Panc1 (cell line): ENCODE results near the gene ASAP2. TPM values are rescaled to one million over a fixed set of nuclear protein-coding genes. Genes with fewer than 3 reads are reported as not detected.

ENCODE experiments used
- ATAC-seq: fragments of 200-7000 bp; cut with Tn5 transposase; 2 replicates; pipeline ENCODE4 v1.9.1; 2020; ENCODE audit warnings: mild to moderate bottlenecking, moderate library complexity
- BruUV-seq: library from RNA; stranded (reverse); fragments of 400-500 nt; replicated peaks from 2 replicates; lab custom pipeline; 2021; lab: Mats Ljungman, UMichigan
- CTCF ChIA-PET: fragments of 300-600 bp; sonication (Branson Sonifier 250); formaldehyde crosslinking; loops from one replicate; lab custom pipeline; 2022; ENCODE audit warnings: antibody characterized with exemption; lab: Charles Lee
- POLR2A ChIA-PET: fragments of 300-600 bp; sonication (Branson Sonifier 250); formaldehyde crosslinking; loops from one replicate; lab custom pipeline; 2022; ENCODE audit warnings: antibody characterized with exemption; lab: Charles Lee
- DNase-seq: peaks from one replicate; pipeline ENCODE4 v3.0.0-alpha.2; 2010; ENCODE audit warnings: low read depth, low spot score
- H3K27ac ChIP-seq: 2 replicates; pipeline ENCODE4 v1.5.1; 2011; ENCODE audit warnings: mild to moderate bottlenecking, low read length, inconsistent platforms
- H3K27me3 ChIP-seq: fragments of 200-500 bp; sonication (Bioruptor generic); 2 replicates; pipeline ENCODE4 v1.6.0; 2014; ENCODE audit warnings: low read length, inconsistent platforms; ENCODE audit not compliant: control insufficient read depth, insufficient read depth
- H3K36me3 ChIP-seq: fragments of 200-500 bp; sonication (Bioruptor generic); 2 replicates; pipeline ENCODE4 v1.5.1; 2014; ENCODE audit warnings: inconsistent platforms, mild to moderate bottlenecking, low read length, moderate library complexity; ENCODE audit not compliant: control insufficient read depth, insufficient read depth
- H3K4me1 ChIP-seq: 2 replicates; pipeline ENCODE4 v1.5.1; 2011; ENCODE audit warnings: inconsistent platforms, mild to moderate bottlenecking, low read length, moderate library complexity; ENCODE audit not compliant: control insufficient read depth, insufficient read depth
- H3K4me3 ChIP-seq, 2 experiments: 2 replicates each; pipeline ENCODE4 v1.5.1; 2011 to 2012; ENCODE audit warnings: low read depth in 2 of 2, low read length in 2 of 2, mild to moderate bottlenecking in 2 of 2, inconsistent platforms in 1 of 2, moderate library complexity in 1 of 2
- H3K9me3 ChIP-seq: fragments of 200-500 bp; sonication (Bioruptor generic); 2 replicates; pipeline ENCODE4 v1.5.1; 2014; ENCODE audit warnings: low read depth, mild to moderate bottlenecking, inconsistent platforms, low read length, moderate library complexity; ENCODE audit not compliant: control insufficient read depth, insufficient read depth
- POLR2AphosphoS5 ChIP-seq: IDR thresholded peaks from 2 replicates; pipeline ENCODE4 v1.6.1; 2012; ENCODE audit warnings: mild to moderate bottlenecking, low read depth, low read length, moderate library complexity
- SIN3A ChIP-seq: IDR thresholded peaks from 2 replicates; pipeline ENCODE4 v1.6.1; 2012; ENCODE audit warnings: low read depth, mild to moderate bottlenecking, low read length, moderate library complexity, borderline replicate concordance; ENCODE audit not compliant: insufficient read depth
- TCF7L2 ChIP-seq: IDR thresholded peaks from 2 replicates; pipeline ENCODE4 v1.6.1; 2011; ENCODE audit warnings: mild to moderate bottlenecking, low read depth, low read length, inconsistent platforms
- in situ Hi-C: cut with HindIII; loops from 2 replicates; pipeline ENCODE4 v1.10.0; 2016; ENCODE audit warnings: low sequenced_read_pairs, low pct_unique_long_range_greater_than_20kb
- intact Hi-C: fragments of 100-400 bp; cut with micrococcal nuclease; formaldehyde crosslinking; loops from one replicate; pipeline ENCODE4 v1.10.0; 2022; ENCODE audit not compliant: unreplicated experiment
- total RNA-seq: library from RNA; stranded (reverse); gene quantifications from one replicate; pipeline ENCODE4 v1.2.1, GENCODE V29; 2021; ENCODE audit not compliant: unreplicated experiment
- TF ChIP-seq, protein P1 (sequence below), 2 experiments: IDR thresholded peaks; 2 replicates each; pipeline ENCODE4 v1.6.1; 2011 to 2012; ENCODE audit warnings: low read depth in 2 of 2, control low read depth in 1 of 2, low read length in 1 of 2, mild to moderate bottlenecking in 1 of 2, moderate library complexity in 1 of 2; ENCODE audit not compliant: insufficient read depth in 1 of 2
- TF ChIP-seq, protein P2 (sequence below): fragments of 450-650 bp; IDR thresholded peaks from 2 replicates; pipeline ENCODE4 v1.5.1; 2017; ENCODE audit warnings: mild to moderate bottlenecking

ASAP2 gene
- total RNA-seq, 1 experiment from 2014 or later: 107 TPM

DNA sequence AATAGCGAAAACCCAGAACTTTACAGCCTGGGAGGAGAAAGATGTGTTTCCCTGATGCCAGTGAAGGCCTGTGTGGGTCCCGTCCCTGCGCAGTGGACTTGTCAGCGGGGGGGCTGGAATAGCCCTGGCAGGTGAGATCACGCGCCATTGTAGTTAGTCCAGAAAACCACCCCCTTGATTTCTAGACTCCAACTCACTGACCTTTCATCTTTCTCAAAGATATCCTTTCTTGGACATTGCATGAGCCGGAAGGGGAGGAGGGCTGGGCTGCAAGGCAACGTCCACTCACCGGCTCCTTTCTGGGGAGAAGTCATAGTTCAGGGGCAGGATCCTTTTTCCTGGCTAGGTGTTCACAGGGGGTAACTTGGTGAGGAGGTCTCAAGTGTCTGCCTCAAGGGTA is 22.3 kb upstream of the ASAP2 start:
- H3K4me3 ChIP-seq: no peak overlapping the region
- TF ChIP-seq POLR2AphosphoS5: no peak
- no peak for TF ChIP-seq SIN3A
- TF ChIP-seq, protein P1, sequence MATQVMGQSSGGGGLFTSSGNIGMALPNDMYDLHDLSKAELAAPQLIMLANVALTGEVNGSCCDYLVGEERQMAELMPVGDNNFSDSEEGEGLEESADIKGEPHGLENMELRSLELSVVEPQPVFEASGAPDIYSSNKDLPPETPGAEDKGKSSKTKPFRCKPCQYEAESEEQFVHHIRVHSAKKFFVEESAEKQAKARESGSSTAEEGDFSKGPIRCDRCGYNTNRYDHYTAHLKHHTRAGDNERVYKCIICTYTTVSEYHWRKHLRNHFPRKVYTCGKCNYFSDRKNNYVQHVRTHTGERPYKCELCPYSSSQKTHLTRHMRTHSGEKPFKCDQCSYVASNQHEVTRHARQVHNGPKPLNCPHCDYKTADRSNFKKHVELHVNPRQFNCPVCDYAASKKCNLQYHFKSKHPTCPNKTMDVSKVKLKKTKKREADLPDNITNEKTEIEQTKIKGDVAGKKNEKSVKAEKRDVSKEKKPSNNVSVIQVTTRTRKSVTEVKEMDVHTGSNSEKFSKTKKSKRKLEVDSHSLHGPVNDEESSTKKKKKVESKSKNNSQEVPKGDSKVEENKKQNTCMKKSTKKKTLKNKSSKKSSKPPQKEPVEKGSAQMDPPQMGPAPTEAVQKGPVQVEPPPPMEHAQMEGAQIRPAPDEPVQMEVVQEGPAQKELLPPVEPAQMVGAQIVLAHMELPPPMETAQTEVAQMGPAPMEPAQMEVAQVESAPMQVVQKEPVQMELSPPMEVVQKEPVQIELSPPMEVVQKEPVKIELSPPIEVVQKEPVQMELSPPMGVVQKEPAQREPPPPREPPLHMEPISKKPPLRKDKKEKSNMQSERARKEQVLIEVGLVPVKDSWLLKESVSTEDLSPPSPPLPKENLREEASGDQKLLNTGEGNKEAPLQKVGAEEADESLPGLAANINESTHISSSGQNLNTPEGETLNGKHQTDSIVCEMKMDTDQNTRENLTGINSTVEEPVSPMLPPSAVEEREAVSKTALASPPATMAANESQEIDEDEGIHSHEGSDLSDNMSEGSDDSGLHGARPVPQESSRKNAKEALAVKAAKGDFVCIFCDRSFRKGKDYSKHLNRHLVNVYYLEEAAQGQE (IDR thresholded peaks at IDR 0.05; ENCODE audit: insufficient read depth in 1 of 2, low read depth in 2 of 2, low read length in 1 of 2): no peak
- TF ChIP-seq, protein P2, sequence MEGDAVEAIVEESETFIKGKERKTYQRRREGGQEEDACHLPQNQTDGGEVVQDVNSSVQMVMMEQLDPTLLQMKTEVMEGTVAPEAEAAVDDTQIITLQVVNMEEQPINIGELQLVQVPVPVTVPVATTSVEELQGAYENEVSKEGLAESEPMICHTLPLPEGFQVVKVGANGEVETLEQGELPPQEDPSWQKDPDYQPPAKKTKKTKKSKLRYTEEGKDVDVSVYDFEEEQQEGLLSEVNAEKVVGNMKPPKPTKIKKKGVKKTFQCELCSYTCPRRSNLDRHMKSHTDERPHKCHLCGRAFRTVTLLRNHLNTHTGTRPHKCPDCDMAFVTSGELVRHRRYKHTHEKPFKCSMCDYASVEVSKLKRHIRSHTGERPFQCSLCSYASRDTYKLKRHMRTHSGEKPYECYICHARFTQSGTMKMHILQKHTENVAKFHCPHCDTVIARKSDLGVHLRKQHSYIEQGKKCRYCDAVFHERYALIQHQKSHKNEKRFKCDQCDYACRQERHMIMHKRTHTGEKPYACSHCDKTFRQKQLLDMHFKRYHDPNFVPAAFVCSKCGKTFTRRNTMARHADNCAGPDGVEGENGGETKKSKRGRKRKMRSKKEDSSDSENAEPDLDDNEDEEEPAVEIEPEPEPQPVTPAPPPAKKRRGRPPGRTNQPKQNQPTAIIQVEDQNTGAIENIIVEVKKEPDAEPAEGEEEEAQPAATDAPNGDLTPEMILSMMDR: no peak
- no peak for TF ChIP-seq TCF7L2
- H3K4me1 ChIP-seq: peaks cover 14% of the 10 kb centered on the region
- peak overlapping the region; percentile 39 for H3K27ac ChIP-seq
- no peaks in the 10 kb centered on the region for H3K27me3 ChIP-seq
- no TSS peak for BruUV-seq
- DNase-seq: no peak
- CTCF ChIA-PET: no interaction called here
- in situ Hi-C loops: no loop called here
- no peak for ATAC-seq
- POLR2A ChIA-PET: no interaction called here
- H3K36me3 ChIP-seq: no peaks in the 10 kb centered on the region
- intact Hi-C loops: no loop called here
- no peaks in the 10 kb centered on the region for H3K9me3 ChIP-seq

GRCh38 chr2:9187620-9188214 is 18.9 kb upstream of the ASAP2 start:
- Histone ChIP-seq H3K27me3 (no peaks in the 10 kb centered on the region), H3K4me1 (peaks cover 10% of the 10 kb centered on the region; the same call in 1 of the 2 replicates), H3K9me3 (no peaks in the 10 kb centered on the region), H3K4me3 (no peak overlapping the region), H3K27ac (no peak overlapping the region), H3K36me3 (no peaks in the 10 kb centered on the region)
- no peak for DNase-seq
- ChIA-PET POLR2A (no interaction called here), CTCF (no interaction called here)
- peak; percentile 81 for TF ChIP-seq TCF7L2
- TF ChIP-seq, protein P2: no peak
- TF ChIP-seq SIN3A: no peak
- BruUV-seq: no TSS peak
- ATAC-seq: no peak
- intact Hi-C loops: no loop called here
- in situ Hi-C loops: no loop called here
